CD4-positive, alpha-beta T cell treated with Interleukin-15 for 4 hours (primary cell): ENCODE measurements around the gene NEURL3.
"Not testable (repeated sequence)": the region's sequence is repeated elsewhere in the genome, so short reads cannot be mapped to it uniquely, and the experiment has no call there.

ENCODE experiments used
- DNase-seq: peaks from one replicate; pipeline ENCODE4 v3.0.0-alpha.2; 2020; ENCODE audit warnings: low spot score

NEURL3 gene

DNA sequence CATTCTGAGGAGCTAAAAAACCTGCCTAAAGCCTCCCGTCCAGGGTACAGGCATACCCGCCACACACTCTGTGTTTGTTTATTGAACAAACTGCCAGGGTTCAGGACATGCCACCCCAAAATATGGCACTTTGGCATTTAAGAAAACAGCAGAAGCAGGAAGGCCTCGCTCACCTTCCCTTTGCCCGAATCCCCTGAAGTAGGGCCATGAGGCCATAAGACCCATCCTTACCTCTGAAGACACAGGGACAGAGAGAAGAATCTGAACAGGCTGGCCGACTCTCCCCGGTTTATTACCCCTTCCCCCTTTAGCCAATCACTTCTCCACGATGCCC is 1.7 kb upstream of the NEURL3 start:
- no peak for DNase-seq

DNA sequence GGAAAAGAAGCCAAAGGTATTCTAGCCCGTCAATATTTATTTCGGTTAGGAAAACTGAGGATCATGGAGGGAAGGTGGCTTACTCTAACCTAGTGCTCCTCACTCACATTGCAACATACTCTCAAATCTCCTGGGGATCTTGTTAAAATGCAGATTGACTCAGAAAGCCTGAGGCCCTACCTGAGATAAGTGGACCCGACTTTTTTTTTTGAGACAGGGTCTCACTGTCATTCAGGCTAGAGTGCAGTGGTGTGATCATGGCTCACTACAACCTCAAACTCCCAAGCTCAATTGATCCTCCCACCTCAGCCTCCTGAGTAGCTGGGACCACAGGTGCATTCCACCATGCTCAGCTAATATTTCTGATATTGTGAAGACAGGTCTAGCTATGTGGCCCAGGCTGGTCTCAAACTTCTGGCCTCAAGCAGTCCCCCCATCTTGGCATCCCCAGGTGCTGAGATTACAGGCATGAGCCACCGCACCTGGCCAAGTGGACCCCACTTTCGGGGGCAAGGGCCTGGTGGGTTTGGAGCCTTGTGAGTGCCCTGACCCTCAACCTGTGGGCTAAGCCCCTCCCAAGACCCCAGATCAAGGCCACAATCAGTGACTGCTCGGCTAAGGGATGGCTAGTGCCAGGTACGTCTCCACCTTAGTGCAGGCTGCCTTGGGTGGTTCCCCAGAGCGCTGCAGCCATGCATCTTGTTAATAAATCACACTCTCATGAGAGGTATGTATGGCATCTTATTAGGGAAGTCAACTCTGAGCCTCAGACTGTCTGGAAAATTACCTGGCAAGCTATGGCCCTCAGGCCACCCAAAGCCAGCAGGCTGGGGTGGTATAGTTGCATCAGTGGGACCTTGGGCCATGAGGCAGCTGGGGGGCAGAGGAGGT is 1.1 kb upstream of the NEURL3 start:
- DNase-seq, result no peak

DNA sequence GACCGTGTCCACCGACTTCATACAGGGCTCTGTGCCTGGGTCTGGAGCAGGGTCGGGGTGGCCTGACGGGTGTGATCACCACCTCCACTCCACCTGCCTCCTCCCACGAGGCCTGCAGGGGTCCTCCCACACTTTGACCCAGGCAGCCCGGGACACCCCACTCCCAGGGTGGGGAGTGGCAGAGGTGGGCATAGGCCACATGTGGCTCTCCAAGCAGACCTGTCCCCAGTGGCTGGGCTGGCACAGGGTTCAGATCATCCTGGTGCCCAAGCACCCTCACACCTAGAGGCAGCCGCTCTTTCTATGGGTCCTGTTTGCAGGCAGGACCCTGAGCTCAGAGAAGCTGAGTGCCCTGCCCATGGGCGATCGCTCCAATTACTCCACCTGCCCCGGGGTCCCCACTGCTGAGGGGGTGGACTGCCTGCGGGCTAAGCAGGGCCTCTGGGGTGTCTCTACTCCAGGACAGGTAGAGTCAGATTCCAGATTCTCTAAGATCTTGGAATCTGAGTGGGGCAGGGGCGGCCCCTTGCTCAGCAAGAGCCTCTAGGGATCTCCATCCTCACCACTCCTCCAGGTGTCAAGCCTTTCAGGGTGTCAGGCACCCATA is 1.4 kb downstream of the NEURL3 start:
- DNase-seq, result no peak

DNA sequence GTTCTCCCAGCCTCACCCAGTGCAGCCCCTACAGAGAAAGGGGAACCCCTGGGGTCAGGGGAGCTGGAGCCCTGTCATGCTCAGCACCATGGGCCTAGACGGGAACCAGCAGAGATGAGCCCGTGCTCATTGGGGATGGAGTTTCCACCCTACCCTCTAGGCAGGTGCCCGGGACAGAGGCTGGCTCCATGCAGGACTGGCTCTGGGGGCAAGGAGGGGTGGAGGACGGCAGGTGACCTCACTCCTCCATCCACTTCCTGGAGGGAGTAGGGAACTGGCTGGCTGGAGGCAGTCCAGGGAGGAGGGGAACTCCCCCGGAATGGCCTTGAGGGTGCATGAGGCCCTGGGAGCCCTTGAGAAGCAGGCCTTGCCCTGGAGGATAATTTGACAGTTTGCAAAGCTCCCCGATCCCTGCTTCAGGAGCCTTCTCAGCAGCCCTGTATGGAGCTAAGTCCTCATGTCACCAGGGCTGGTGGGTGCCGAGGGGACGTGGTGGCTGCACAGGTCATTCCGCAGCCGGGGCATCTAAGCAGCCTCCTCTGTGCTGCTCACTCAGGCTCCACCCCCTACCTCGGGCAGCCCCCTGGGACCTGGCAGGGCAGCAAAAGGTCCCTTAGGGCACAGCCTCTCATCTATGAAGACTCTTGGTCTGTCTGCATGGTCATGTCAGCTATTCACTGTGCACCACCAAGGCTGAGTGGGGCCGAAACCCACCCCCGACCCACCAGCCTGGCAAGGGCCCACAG is 2.1 kb downstream of the NEURL3 start:
- no peak for DNase-seq

DNA sequence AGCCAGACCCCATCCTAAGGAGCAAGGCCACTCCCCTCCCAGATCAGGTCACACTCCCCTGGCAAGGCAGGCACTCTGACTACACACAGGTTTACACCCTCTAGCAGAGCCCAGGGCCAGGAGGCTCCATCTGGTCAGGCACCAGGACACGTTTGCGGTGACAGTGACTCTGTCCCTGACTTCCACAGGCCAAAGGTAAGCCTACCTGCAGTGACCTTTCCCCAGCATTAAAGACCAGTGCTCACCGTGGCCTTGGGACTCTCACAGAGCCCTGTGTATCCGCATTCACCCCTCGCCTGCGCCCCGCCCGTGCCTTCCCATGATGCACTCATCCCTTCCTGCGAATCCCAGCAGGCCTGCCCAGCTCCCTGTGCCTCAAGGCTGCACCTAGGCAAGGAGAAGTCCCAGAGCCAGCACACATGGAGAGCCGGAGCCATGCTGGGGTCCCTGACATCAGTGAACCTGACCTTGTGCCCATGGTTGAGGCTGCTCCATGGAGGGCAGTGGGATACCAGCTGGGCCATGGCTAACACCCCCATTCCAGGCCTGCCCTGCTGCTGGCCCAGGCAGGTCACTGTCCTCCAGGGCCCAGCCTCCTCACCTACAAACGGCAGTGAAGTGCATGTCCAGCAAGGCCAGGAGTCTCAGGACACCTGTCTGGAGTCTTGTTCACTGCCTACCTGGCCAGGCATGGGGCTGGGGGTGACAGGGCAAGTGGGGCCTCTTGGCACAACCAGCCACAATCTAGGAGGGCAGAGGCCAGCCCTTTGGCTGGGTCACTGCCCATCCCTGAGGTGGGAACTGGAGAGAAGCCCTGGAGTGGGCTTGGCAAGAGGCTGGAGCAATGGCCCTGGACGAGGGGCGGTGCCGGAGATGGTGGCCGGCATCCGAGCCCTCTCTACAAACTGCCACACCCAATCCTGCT is 3.0 kb downstream of the NEURL3 start:
- DNase-seq, result no peak

DNA sequence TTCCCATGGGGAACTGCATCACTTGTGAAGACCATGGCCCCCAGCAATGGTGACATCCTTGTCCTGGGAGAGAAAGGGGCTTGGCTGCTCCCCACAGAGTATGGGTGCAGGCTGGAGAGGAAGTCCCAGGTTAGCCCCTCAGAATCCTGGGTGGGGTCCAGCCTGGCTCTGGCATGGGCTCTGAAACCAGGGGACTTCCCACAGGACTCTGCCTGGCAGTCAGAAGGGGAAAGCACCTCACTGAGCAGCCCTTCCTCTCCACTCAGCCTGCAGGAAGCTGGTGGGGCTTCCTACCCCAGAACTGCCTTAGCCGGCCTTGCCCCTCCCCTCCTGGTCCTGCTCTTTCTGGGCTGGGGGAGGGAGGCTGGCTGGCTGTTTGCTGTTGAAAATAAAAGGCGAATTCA is 3.7 kb downstream of the NEURL3 start:
- no peak for DNase-seq

DNA sequence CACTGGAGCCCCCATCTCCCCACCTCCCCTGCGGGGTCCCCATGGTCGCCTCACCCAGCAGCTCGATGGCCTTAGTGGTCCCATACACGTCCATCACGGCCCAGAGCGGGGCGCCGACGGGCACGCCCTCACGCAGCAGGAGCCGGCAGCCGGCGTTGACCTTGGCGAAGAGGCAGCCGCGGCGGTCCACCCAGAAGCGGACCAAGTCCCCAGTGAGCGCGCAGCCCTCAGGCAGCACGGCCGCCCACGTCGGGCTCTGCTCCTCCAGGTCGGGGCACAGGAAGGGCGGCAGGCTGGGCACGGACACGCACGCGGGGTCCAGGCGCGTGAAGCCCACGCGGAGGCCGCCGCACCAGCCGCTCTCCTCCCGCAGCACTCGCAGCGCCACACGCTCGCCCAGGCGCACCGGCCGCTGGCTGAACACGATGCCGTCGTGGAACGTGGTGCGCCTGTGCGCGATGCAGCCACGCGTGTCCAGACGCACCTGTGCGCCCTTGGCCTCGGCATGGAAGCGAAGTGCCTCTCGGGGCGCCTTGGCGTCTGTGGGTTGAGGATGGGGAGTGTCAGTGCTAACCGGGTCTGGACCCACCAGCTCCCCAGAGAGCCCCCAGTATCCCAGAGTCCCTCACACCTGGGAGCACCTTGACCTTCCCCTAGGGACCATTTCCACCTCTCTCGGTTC is 4.6 kb downstream of the NEURL3 start:
- no peak for DNase-seq

DNA sequence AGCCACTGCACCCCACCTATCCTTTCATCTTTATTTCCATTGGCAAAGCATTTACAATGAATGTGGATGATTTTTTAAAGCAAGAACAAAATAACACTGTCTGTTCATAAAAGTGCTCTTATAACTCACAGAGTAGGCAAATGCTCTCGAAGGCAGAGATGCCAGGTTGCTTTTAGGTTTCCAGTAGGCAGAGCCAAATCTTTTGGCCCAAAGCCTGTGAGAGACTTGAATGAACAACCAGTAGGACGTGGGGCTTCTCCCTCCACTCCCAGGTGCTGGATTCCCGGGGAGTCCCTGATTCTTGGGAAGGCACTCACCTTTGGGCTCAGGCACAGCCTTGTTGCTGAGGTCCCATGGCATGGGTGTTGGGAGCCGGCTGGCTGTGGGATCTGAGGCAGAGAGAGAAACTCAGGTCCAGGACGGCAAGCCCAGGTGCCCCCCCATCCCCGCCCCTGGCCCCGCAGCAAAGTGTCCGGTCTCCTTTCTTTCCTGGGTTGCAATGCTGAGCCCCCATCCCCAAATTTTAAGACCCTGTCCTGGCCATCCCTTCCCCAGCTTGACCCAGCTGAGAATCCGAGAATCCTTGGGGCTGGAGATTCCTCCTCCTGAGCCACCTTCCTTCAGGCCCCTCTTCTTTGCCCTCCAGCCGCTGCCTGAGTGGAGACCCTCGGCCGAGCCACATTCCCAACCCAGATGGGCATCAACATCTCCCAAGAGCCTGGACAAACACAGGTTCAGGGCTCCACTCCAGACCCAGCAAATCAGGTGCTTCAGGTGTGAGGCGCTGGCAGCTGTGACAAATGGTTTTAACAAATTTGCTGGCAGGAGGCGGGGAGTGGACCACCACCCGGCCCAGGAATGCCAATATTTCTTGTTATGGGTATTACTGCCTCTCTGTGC is 5.8 kb downstream of the NEURL3 start:
- DNase-seq, result no peak

DNA sequence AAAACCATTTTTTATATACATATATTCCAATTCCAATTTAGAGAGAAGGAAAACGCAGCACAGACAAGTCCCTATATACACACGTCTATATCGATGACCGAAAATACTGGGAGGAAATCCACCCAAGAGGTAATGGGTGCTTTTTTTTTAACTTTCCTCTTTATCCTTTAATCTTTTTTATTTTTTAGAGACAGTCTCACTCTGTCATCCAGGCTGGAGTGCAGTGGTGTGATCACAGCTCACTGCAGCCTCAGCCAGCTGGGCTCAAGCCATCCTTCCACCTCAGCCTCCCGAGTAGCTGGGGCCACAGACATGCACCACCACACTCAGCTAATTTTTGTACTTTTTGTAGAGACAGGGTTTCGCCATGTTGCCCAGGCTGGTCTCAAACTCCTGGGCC is 6.5 kb downstream of the NEURL3 start:
- DNase-seq, result not testable (repeated sequence)

DNA sequence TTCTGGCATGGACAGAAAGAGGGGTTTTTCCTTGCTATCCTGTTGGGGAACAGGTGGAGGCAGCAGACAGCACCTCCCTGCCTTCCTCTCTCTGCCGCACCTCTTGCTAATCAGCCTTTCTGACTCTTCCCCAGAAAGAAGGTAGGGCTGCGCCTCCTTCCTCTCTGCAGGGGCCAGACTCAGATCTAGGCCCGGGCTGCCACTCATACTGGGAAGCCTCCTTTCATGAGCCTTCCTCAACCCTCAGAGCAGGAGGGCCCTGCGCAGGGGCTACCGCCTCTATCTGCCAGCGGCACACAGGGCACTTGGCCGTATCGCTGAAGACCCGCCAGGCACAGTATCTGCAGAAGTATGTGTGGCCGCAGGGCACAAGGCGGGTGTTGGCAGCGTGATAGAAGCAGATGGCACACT is 7.1 kb downstream of the NEURL3 start:
- DNase-seq, result no peak

DNA sequence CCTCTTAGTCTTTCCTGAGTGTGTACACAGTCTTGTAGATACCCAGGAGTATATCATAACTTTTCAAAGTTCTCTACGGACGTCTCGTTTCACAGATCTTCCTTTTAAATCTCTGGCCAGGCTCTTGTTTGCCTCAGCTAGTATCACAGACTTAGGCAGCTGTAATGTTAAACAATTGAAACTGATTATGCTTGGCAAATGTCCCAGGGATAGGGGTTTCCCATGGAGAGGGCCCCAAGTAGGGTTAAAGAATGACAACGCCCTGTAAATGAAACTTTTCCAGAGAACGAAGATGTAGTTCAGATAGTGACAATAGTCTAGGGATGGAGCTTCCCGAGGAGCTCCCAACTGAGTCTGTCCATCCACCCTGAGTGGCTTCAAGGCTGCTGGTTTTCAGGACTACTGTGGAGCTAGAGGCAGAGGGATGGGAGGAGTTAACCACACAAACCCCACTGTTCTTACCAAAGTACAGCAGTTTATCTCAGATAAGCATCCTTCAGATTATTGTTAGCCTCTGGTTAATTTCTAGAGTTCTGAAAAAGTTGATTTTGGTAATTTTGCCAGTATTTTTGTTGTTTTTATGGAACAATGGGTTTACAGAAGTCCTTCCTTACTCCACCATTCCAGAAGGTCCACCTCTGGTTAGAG is 9.1 kb downstream of the NEURL3 start:
- no peak for DNase-seq

DNA sequence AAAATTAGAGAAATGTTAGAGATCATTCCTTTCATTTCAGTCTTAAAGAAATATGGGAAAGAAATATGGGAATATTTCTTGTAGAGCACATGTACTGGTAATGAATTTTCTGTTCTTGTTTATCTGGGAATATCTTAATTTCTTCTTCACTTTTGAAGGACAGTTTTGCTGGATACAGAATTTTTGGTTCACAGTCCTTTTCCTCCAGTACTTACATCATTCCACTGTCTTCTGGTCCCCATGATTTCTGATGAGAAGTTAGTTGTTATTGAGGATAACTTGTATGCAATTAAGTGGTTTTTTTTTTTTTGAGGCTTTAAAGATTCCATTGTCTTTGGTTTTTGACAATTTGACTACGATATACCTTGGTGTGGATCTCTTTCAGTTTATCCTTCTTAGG is 11.0 kb downstream of the NEURL3 start:
- DNase-seq, result no peak

DNA sequence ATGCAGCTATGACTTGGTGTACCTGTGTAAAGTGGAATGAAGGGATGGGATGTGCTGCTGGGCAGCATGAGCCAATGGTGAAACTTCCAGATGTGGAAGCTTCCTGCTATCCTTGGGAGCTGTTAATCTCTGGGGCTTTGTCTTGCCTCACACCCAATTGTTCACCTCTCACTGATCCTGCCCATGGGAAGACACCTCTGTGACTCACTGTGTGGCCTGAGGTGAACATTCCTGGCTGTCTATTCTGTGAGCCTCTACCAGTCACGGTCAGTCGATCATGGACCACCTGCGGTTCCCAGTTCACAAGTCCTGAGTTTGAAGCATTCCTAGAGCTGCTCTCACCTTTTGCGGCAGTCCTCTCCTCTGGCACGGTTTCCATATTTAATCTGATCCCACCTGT is 12.1 kb downstream of the NEURL3 start:
- no peak for DNase-seq

DNA sequence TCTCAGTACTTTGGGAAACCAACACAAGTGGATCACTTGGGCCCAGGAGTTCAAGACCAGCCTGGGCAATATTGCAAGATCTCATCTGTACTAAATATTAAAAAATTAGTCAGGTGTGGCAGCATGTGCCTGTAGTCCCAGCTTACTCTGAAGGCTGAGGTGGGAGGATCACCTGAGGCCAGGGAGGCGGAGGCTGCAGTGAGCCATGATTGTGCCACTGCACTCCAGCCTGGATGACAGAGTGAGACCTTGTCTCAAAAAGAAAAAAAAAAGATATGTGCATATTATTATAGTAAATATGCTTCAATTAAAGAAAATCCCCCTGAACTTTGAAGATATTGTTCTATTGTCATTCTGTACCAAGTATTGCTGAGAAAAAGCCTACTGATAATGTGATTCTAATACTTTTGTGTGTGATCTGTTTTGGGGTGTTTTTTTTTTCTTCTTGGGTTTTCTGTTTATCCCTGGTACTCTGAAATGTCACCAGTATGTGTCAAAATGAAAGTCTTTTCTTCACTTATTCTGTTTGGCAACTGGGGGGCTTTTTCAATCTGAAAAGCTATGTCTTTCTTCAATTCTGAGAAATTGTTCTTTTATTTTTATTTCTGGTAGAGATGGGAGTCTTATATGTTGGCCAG is 13.2 kb downstream of the NEURL3 start:
- no peak for DNase-seq

DNA sequence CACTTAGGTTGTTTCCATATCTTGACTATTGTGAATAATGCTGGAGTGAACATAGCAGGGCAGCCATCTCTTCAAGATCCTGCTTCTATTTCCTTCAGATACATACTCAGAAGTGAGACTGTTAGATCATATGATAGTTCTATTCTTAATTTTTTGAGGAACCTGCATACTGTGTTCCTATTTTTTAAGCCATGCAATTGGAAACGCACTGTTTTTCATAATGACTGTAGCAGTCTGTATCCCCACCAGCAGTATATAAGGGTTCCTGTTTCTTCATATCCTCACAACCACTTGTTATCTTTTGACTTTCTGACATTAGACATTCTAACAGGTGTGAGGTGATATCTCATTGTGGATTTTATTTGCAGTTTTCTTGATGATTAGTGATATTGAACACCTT is 15.5 kb downstream of the NEURL3 start:
- DNase-seq, result no peak

DNA sequence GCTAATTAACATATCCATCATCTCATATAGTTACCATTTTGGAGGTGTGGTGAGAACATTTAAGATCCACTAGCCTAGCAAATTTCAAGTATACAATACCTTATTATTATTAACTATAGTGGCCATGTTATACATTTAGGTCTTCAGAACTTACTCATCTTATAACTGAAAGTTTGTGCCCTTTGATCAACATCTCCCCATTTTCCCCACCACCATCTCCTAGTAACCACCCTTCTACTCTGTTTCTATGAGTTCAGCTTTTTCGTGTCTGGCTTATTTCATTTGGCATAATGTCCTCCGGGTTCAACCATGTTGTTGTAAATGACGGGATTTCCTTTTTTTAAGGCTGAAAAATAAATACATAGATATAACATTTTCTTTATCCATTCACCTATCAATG is 15.9 kb downstream of the NEURL3 start:
- no peak for DNase-seq

DNA sequence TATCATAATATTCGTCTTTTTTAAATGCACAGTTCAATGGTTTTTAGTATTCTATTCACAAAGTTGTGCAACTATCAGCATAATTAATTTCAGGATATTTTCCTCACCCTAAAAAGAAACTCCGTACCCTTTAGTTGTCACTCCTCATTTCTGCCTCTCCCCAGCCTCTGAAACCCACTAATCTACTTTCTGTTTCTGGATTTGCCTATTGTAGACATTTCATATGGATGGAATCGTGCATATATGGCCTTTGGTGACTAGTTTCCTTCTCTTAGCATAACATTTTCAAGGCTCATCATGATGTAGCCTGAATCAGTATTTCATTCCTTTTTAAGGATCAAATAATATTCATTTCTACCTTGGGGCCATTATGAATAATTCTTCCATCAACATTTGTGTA is 18.5 kb downstream of the NEURL3 start:
- no peak for DNase-seq

DNA sequence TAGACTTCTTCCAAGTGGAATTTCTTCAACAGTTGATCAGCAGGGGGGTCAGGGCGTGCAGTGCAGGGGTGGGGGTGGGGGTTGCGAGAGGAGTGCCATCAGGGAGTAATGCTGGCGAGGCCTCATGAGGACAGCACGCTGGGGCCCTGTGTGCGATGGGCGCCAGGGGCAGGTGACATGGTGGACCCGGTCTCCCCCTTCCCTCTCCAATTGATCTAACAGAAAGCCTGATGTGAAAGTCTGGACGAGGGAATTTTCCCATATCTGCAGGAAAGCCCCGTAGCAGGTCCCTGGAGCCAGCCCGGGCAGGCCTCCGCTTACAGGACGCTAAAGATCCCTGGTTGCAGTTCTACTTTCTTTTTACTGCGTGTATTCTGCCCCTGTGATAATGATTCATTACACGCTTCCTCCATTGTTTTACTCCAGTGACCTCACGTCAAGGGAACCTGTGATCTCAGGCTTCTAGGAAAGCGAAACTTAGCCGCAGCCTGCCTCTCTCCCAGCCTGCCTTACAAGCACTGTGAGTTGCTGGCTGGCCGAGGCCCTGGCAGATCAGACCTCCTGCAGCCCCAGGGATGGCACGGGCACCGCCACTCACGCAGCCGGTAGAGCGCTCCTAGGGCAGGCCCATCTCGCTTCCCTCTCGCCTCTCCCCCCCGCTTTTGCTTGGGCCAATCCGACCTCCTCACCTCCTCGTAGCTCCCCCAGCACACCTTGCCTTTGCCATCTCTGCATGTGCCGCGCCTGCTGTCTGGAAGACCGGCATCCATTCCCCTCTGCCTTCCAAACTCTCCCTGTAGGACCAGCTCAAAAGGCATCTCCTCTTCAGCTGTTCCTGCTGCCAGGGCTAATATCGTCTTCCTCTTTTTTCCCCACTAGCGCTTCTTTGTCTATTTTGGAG is 19.2 kb downstream of the NEURL3 start:
- DNase-seq, result peak; percentile 91
